Measurements from ENCODE around the gene OR1E1.
"Not testable (repeated sequence)": the region's sequence is repeated elsewhere in the genome, so short reads cannot be mapped to it uniquely, and the experiment has no call there.

The OR1E1 gene

GRCh38 chr17:3385869-3386816 is 12.1 kb downstream of the OR1E1 start, which contains the start of gene OR3A2:
OR3A2 (minus strand) TSS chr17:3386308.
- no peak for TF ChIP-seq CTCF (IDR thresholded peaks at IDR 0.05; ENCODE audit: low read depth, low read length)
- DNase-seq (ENCODE audit: low read depth in 2 of 2) = no peak
- H3K4me3 ChIP-seq (replicated peaks in 1 of 2; ENCODE audit: low read depth in 2 of 2, low read length in 2 of 2) = no peak within 1 kb of the TSS

DNA sequence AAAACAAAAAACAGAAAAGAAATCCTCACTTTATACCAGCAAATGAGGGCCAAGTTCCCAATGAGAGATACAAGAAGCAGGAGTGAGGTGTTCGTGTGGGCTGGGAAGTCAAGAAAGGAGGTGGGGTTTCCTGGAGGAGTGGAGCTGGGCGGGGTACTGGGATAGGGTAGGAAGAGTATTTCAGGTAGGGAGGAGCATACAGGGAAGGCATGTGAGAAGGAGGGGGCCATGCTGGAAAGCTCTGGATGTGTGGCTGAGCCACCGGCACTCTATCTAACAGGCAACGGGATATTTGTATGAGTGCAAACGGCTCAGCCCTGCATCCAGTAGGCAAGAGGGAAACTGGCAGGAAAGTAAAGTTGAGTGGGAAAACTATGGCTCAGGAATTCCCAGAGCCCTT is 16.3 kb downstream of the OR1E1 start:
- TF ChIP-seq CTCF (IDR thresholded peaks at IDR 0.05; ENCODE audit: low read depth, low read length) = no peak
- no peak overlapping the region for H3K4me3 ChIP-seq (replicated peaks in 1 of 2; ENCODE audit: low read depth in 2 of 2, low read length in 2 of 2)
- DNase-seq (ENCODE audit: low read depth in 2 of 2) = no peak

DNA sequence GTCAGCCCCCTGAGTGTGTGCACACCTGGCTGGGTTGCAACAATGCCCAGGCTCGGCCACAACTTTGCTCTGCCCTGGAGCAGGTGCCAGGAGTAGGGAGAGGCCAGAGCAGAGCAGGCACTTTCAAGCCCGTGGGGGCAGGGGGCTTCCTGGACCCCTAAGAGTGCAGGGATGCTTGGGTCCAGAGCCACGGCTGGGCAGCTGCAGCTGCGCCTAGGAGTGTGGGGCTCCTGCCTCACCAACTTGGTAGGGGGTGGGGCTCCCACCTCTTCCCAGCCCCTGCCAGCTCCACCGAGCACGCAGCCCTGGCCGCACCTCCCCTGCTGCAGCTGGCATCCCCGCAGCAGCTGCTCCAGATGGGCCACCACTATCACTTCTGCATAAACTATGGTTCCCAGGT is 19.9 kb downstream of the OR1E1 start:
- H3K4me3 ChIP-seq (replicated peaks in 1 of 2; ENCODE audit: low read depth in 2 of 2, low read length in 2 of 2) = no peak overlapping the region
- no peak for DNase-seq (ENCODE audit: low read depth in 2 of 2)
- no peak for TF ChIP-seq CTCF (IDR thresholded peaks at IDR 0.05; ENCODE audit: low read depth, low read length)

- not testable (repeated sequence) for H3K4me3 ChIP-seq (replicated peaks in 1 of 2; ENCODE audit: low read depth in 2 of 2, low read length in 2 of 2); DNase-seq (ENCODE audit: low read depth in 2 of 2)
These were observed 27.0 kb downstream of the OR1E1 start for GRCh38 chr17:3371167-3371566.
